PC-9 (cell line): Measurements from ENCODE around the gene ZNF638.

Source experiments
- EZH2 ChIP-seq: fragments of 200-600 bp; sonication (generic); IDR thresholded peaks from 2 replicates; pipeline ENCODE4 v1.8.0; 2017; ENCODE audit warnings: antibody characterized with exemption, low read depth
- TF ChIP-seq, protein P1 (sequence below): fragments of 200-600 bp; sonication (generic); conservative IDR thresholded peaks from 2 replicates; pipeline ENCODE4 v1.6.1; 2017; ENCODE audit warnings: mixed run types, antibody characterized with exemption, mild to moderate bottlenecking, moderate library complexity

GRCh38 chr2:71340176-71340575 is 8.6 kb downstream of the ZNF638 start:
- TF ChIP-seq, protein P1, sequence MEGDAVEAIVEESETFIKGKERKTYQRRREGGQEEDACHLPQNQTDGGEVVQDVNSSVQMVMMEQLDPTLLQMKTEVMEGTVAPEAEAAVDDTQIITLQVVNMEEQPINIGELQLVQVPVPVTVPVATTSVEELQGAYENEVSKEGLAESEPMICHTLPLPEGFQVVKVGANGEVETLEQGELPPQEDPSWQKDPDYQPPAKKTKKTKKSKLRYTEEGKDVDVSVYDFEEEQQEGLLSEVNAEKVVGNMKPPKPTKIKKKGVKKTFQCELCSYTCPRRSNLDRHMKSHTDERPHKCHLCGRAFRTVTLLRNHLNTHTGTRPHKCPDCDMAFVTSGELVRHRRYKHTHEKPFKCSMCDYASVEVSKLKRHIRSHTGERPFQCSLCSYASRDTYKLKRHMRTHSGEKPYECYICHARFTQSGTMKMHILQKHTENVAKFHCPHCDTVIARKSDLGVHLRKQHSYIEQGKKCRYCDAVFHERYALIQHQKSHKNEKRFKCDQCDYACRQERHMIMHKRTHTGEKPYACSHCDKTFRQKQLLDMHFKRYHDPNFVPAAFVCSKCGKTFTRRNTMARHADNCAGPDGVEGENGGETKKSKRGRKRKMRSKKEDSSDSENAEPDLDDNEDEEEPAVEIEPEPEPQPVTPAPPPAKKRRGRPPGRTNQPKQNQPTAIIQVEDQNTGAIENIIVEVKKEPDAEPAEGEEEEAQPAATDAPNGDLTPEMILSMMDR = no peak
- TF ChIP-seq EZH2 = no peak
